NT2/D1 (cell line): ENCODE results near the gene MMP17.

Source experiments
- SUZ12 ChIP-seq: IDR thresholded peaks from 2 replicates; pipeline ENCODE4 v1.6.1; 2011; ENCODE audit not compliant: insufficient read length, insufficient read depth; ENCODE audit errors: extremely low read depth
- YY1 ChIP-seq: IDR thresholded peaks from 2 replicates; pipeline ENCODE4 v1.6.1; 2011; ENCODE audit not compliant: insufficient read length, insufficient read depth

- TF ChIP-seq SUZ12 (no peak), YY1 (no peak)
These were observed 35.0 kb downstream of the MMP17 start for GRCh38 chr12:131862994-131863710.
